ENCODE measurements around the gene DNAJC12.
"Not testable (repeated sequence)": the region's sequence is repeated elsewhere in the genome, so short reads cannot be mapped to it uniquely, and the experiment has no call there.

The DNAJC12 gene

GRCh38 chr10:67792653-67793052, 45.3 kb downstream of the DNAJC12 start:
- DNase-seq (ENCODE audit: low spot score) = no peak

- DNase-seq (ENCODE audit: low spot score) = no peak
These were observed 47.2 kb downstream of the DNAJC12 start for GRCh38 chr10:67790534-67791408.

GRCh38 chr10:67789769-67790168, 48.2 kb downstream of the DNAJC12 start:
- no peak for DNase-seq (ENCODE audit: low spot score)

GRCh38 chr10:67788028-67788886, 49.7 kb downstream of the DNAJC12 start:
- no peak for DNase-seq (ENCODE audit: low spot score)

- no peak for DNase-seq (ENCODE audit: low spot score)
These were observed 52.9 kb downstream of the DNAJC12 start for GRCh38 chr10:67785098-67785497.

GRCh38 chr10:67784474-67784873, 53.5 kb downstream of the DNAJC12 start:
- DNase-seq (ENCODE audit: low spot score) = no peak

GRCh38 chr10:67783606-67784294, 54.2 kb downstream of the DNAJC12 start:
- peak; percentile 50 for DNase-seq (ENCODE audit: low spot score)

GRCh38 chr10:67782530-67782929, 55.5 kb downstream of the DNAJC12 start:
- no peak for DNase-seq (ENCODE audit: low spot score)

- DNase-seq (ENCODE audit: low spot score) = no peak
These were observed 57.0 kb downstream of the DNAJC12 start for GRCh38 chr10:67780759-67781538.

GRCh38 chr10:67780204-67780621, 57.8 kb downstream of the DNAJC12 start:
- not testable (repeated sequence) for DNase-seq (ENCODE audit: low spot score)

- peak; percentile 96 for DNase-seq (ENCODE audit: low spot score)
These were observed 58.4 kb downstream of the DNAJC12 start for GRCh38 chr10:67779465-67780203.

- DNase-seq (ENCODE audit: low spot score) = no peak
These were observed 61.6 kb downstream of the DNAJC12 start for GRCh38 chr10:67776371-67776770.

GRCh38 chr10:67775279-67775678, 62.7 kb downstream of the DNAJC12 start:
- DNase-seq (ENCODE audit: low spot score) = no peak

GRCh38 chr10:67772894-67773511, 65.0 kb downstream of the DNAJC12 start:
- DNase-seq (ENCODE audit: low spot score) = peak; percentile 78

- DNase-seq (ENCODE audit: low spot score) = no peak
These were observed 65.8 kb downstream of the DNAJC12 start for GRCh38 chr10:67772151-67772550.

GRCh38 chr10:67771200-67771599, 66.8 kb downstream of the DNAJC12 start:
- no peak for DNase-seq (ENCODE audit: low spot score)

GRCh38 chr10:67770537-67770936, 67.5 kb downstream of the DNAJC12 start:
- DNase-seq (ENCODE audit: low spot score) = no peak

- DNase-seq (ENCODE audit: low spot score) = no peak
These were observed 70.7 kb downstream of the DNAJC12 start for GRCh38 chr10:67767244-67767643.

- DNase-seq (ENCODE audit: low spot score) = peak; percentile 95
These were observed 73.8 kb downstream of the DNAJC12 start for GRCh38 chr10:67764012-67764822.

All from pons (tissue), 1 donor.